Gastroesophageal sphincter (tissue), 4 donors: ENCODE results near the gene KLHL1. TPM values are rescaled to one million over a fixed set of nuclear protein-coding genes. Genes with fewer than 3 reads are reported as not detected.

Source experiments
- ATAC-seq: fragments of 150-250 bp; one replicate; pipeline ENCODE4 v1.9.1; 2016; ENCODE audit warnings: mild to moderate bottlenecking, moderate library complexity
- H3K27ac ChIP-seq, 4 donors: fragments of 200-600 bp; sonication (generic) in 3 of 4; 1 replicate in 3 of 4; 2 replicates in 1 of 4; pipeline ENCODE4 v1.5.1; 2016 to 2019
- H3K27me3 ChIP-seq: fragments of 200-600 bp; sonication (generic); one replicate; pipeline ENCODE4 v1.5.1; 2019
- H3K36me3 ChIP-seq, 2 donors: fragments of 200-600 bp; sonication (generic); one replicate each; pipeline ENCODE4 v1.5.1; 2019; ENCODE audit warnings: control low read depth in 1 of 2
- H3K4me1 ChIP-seq, 3 donors: fragments of 200-600 bp; sonication (generic); 1 replicate in 2 of 3; 2 replicates in 1 of 3; pipeline ENCODE4 v1.5.1; 2016 to 2019; ENCODE audit warnings: control low read depth in 2 of 3
- H3K4me3 ChIP-seq, 2 donors: fragments of 200-600 bp; sonication (generic); one replicate each; pipeline ENCODE4 v1.5.1; 2019; ENCODE audit warnings: mild to moderate bottlenecking in 1 of 2, moderate library complexity in 1 of 2
- H3K9me3 ChIP-seq, 3 donors: fragments of 200-600 bp; sonication (generic); one replicate each; pipeline ENCODE4 v1.5.1; 2017 to 2019; ENCODE audit warnings: control low read depth in 2 of 3
- EP300 ChIP-seq: sonication (generic); formaldehyde crosslinking; IDR thresholded peaks from one replicate; pipeline ENCODE4 v1.6.1; 2017; ENCODE audit warnings: antibody characterized with exemption, mild to moderate bottlenecking
- POLR2A ChIP-seq, 2 donors: fragments of 450-650 bp; IDR thresholded peaks; one replicate each; pipeline ENCODE4 v1.6.1; 2017; ENCODE audit warnings: antibody characterized with exemption in 2 of 2, mild to moderate bottlenecking in 2 of 2, moderate library complexity in 1 of 2
- POLR2AphosphoS5 ChIP-seq: sonication (generic); formaldehyde crosslinking; IDR thresholded peaks from one replicate; pipeline ENCODE4 v1.6.1; 2017; ENCODE audit warnings: antibody characterized with exemption
- WGBS, 2 donors: methylation state at CpG; one replicate each; pipeline ENCODE4 v1.1.5; 2018; ENCODE audit warnings: low coverage in 1 of 2; 5-methylcytosine and 5-hydroxymethylcytosine counted together
- total RNA-seq, 4 donors: library from RNA; depleted of rRNA; stranded (reverse); fragments of >200 nt; gene quantifications; one replicate each; pipeline ENCODE4 v1.1.0, GENCODE V29; 2016
- TF ChIP-seq, protein P1 (sequence below), 4 experiments: fragments of 200-600 bp in 2 of 4; fragments of 450-650 bp in 2 of 4; sonication (generic) in 1 of 4; IDR thresholded peaks; one replicate each; pipeline ENCODE4 v1.5.1; 2017 to 2019; ENCODE audit warnings: antibody characterized with exemption in 4 of 4, mild to moderate bottlenecking in 2 of 4, moderate library complexity in 2 of 4

KLHL1 gene
- total RNA-seq, 4 donors from 2014 or later: 0.13 TPM; not detected in 3

GRCh38 chr13:69910800-69911199 lies 197.5 kb downstream of the KLHL1 start:
- no peaks in the 10 kb centered on the region for H3K36me3 ChIP-seq
- H3K9me3 ChIP-seq: no peaks in the 10 kb centered on the region
- no peak overlapping the region for H3K27ac ChIP-seq
- no peak for ATAC-seq
- H3K27me3 ChIP-seq: no peaks in the 10 kb centered on the region
- no peak overlapping the region for H3K4me3 ChIP-seq
- no peaks in the 10 kb centered on the region for H3K4me1 ChIP-seq
- TF ChIP-seq EP300 (no peak), POLR2A (IDR thresholded peaks at IDR 0.05) (no peak), POLR2AphosphoS5 (no peak)
- TF ChIP-seq, protein P1, sequence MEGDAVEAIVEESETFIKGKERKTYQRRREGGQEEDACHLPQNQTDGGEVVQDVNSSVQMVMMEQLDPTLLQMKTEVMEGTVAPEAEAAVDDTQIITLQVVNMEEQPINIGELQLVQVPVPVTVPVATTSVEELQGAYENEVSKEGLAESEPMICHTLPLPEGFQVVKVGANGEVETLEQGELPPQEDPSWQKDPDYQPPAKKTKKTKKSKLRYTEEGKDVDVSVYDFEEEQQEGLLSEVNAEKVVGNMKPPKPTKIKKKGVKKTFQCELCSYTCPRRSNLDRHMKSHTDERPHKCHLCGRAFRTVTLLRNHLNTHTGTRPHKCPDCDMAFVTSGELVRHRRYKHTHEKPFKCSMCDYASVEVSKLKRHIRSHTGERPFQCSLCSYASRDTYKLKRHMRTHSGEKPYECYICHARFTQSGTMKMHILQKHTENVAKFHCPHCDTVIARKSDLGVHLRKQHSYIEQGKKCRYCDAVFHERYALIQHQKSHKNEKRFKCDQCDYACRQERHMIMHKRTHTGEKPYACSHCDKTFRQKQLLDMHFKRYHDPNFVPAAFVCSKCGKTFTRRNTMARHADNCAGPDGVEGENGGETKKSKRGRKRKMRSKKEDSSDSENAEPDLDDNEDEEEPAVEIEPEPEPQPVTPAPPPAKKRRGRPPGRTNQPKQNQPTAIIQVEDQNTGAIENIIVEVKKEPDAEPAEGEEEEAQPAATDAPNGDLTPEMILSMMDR (IDR thresholded peaks at IDR 0.05): no peak

DNA sequence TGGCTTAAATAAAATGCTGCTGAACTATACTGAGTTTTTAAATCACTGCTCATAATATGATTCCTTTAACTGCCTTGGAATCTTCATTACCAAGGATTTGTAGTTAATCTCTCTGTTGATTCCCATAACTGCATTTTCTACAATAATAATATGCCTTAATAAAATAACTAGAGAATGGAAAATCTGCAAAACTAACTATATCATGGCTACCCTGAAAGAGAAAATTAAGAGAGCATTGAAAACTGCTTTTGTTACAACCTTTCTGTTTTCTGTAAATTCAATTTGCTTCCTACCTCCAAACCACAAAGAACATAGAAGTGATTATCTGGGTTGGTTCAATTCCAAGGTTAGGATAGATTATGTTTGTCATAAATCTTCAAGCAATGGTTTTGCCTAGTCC lies 203.5 kb downstream of the KLHL1 start:
- H3K36me3 ChIP-seq: no peaks in the 10 kb centered on the region
- ATAC-seq: no peak
- H3K27me3 ChIP-seq: no peaks in the 10 kb centered on the region
- H3K4me1 ChIP-seq: no peaks in the 10 kb centered on the region
- TF ChIP-seq POLR2A (IDR thresholded peaks at IDR 0.05) (no peak), POLR2AphosphoS5 (no peak), EP300 (no peak)
- TF ChIP-seq, protein P1 (IDR thresholded peaks at IDR 0.05): no peak
- no peak overlapping the region for H3K27ac ChIP-seq
- no peaks in the 10 kb centered on the region for H3K9me3 ChIP-seq
- no peak overlapping the region for H3K4me3 ChIP-seq

GRCh38 chr13:69903081-69903480 lies 205.2 kb downstream of the KLHL1 start:
- no peak for ATAC-seq
- H3K9me3 ChIP-seq: no peaks in the 10 kb centered on the region
- H3K27ac ChIP-seq: no peak overlapping the region
- no peak for TF ChIP-seq POLR2A (IDR thresholded peaks at IDR 0.05)
- TF ChIP-seq, protein P1 (IDR thresholded peaks at IDR 0.05): no peak
- no peak for TF ChIP-seq EP300
- TF ChIP-seq POLR2AphosphoS5: no peak
- H3K27me3 ChIP-seq: no peaks in the 10 kb centered on the region
- H3K4me3 ChIP-seq: no peak overlapping the region
- H3K4me1 ChIP-seq: no peaks in the 10 kb centered on the region
- WGBS, 2 donors: 64 to 67% methylated on average over 1 to 2 of the region's 2 CpGs
- no peaks in the 10 kb centered on the region for H3K36me3 ChIP-seq

GRCh38 chr13:69882451-69882850 lies 225.8 kb downstream of the KLHL1 start:
- WGBS, 2 donors: 39 to 100% methylated on average over 1 of the region's 1 CpG
- Histone ChIP-seq H3K4me3 (no peak overlapping the region), H3K27me3 (no peaks in the 10 kb centered on the region), H3K36me3 (no peaks in the 10 kb centered on the region), H3K9me3 (no peaks in the 10 kb centered on the region), H3K27ac (no peak overlapping the region), H3K4me1 (no peaks in the 10 kb centered on the region)
- TF ChIP-seq POLR2AphosphoS5 (no peak), EP300 (no peak), POLR2A (IDR thresholded peaks at IDR 0.05) (no peak)
- TF ChIP-seq, protein P1 (IDR thresholded peaks at IDR 0.05): no peak
- no peak for ATAC-seq

DNA sequence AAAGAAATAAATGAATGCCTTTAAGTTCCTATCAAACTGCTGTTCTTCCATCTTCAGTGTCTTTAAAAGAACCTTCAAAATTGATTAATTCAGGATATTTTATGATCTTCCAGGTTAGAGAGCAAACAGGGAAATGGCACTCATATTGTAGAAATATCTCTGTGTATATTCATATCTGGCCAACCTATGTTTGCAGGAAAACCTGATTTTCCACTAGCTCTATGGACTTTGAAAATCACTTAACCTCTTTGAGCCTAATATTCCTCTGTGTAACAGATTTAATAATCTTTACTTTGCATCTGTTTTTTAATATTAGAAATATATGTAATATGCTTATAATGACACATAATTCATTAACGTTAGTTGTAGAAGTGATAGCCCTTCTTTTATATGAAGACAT lies 228.3 kb downstream of the KLHL1 start:
- no peaks in the 10 kb centered on the region for H3K9me3 ChIP-seq
- TF ChIP-seq, protein P1 (IDR thresholded peaks at IDR 0.05): no peak
- no peak for TF ChIP-seq POLR2A (IDR thresholded peaks at IDR 0.05)
- no peak for TF ChIP-seq POLR2AphosphoS5
- no peak for TF ChIP-seq EP300
- no peaks in the 10 kb centered on the region for H3K36me3 ChIP-seq
- no peak overlapping the region for H3K4me3 ChIP-seq
- no peaks in the 10 kb centered on the region for H3K27me3 ChIP-seq
- no peak for ATAC-seq
- WGBS, 2 donors: 75 to 82% methylated on average over 1 of the region's 1 CpG
- H3K4me1 ChIP-seq: no peaks in the 10 kb centered on the region
- H3K27ac ChIP-seq: no peak overlapping the region
